Measurements from ENCODE around the gene GNB1L. TPM values are rescaled to one million over a fixed set of nuclear protein-coding genes. Genes with fewer than 3 reads are reported as not detected.
A peak's percentile ranks its signal among the peaks of the same experiment; 100 is the strongest.

The GNB1L gene
- total and polyA plus RNA-seq, 4 donors, result 4.5 to 9.3 (median 6.7) TPM

DNA sequence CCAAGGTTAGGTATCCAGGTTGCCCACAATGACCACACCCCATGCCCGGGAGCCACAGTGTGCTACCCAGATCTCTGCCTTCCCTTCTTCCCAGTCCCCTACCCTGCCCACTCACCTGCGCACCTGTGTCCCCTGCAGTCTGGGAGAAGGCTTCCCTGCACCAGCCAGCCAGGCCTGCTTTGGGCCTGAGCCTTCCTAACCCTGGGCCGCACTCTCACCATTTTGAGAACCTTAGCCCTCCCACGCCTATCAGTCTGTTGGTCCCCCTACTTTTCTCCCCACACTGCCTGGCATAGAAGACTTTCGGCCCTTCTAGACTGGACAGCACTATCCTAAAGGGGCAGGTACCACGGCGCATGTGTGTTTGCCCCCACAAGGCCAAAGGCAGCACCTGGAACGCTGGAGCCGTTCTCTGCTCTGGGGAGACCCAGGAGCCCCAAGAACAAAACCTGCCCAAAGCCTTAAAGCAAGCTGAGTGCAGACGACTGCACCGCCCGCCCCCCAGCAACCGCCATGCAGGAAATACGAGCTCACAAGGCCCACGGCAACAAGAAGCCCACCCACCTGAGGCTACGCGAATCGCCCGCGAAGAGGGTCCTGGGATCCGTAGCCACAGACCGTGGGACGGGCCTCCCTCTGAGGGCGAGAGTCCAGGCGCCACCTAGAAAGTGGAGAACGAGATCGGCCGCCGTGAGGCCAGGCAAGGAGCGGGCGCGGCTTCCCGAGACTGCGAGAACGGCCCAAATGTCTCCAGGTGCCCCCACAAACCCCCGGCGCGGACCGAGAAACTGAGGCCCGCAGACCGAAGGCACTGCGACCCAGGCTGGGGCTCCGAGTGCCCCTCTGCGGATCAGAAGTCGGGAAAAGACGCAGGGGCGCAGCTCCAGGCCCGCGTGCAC, 546 bp downstream of the GNB1L start:
- H3K9me3 ChIP-seq (ENCODE audit: control insufficient read depth in 4 of 4, insufficient read depth in 3 of 4, low read length in 3 of 4), result no peaks in the 10 kb centered on the region
- peak overlapping the region; percentile 93 for H3K4me3 ChIP-seq
- H3K9ac ChIP-seq (ENCODE audit: insufficient read depth in 1 of 2, low read length in 2 of 2), result peak overlapping the region; percentile 60 to 67
- H3K27me3 ChIP-seq (ENCODE audit: control insufficient read depth in 3 of 3, insufficient read depth in 3 of 3, low read length in 2 of 3), result no peaks in the 10 kb centered on the region
- TF ChIP-seq, protein P1, sequence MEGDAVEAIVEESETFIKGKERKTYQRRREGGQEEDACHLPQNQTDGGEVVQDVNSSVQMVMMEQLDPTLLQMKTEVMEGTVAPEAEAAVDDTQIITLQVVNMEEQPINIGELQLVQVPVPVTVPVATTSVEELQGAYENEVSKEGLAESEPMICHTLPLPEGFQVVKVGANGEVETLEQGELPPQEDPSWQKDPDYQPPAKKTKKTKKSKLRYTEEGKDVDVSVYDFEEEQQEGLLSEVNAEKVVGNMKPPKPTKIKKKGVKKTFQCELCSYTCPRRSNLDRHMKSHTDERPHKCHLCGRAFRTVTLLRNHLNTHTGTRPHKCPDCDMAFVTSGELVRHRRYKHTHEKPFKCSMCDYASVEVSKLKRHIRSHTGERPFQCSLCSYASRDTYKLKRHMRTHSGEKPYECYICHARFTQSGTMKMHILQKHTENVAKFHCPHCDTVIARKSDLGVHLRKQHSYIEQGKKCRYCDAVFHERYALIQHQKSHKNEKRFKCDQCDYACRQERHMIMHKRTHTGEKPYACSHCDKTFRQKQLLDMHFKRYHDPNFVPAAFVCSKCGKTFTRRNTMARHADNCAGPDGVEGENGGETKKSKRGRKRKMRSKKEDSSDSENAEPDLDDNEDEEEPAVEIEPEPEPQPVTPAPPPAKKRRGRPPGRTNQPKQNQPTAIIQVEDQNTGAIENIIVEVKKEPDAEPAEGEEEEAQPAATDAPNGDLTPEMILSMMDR (IDR thresholded peaks at IDR 0.05; ENCODE audit: control extremely low read depth, extremely low read depth), result no peak
- ATAC-seq (ENCODE audit: insufficient read depth, low FRiP score), result peak; percentile 3
- no peak for DNase-seq
- 1 to 3% methylated on average over 49 of the region's 49 CpGs for WGBS, 2 donors
- peak overlapping the region; percentile 54 to 87 for H3K27ac ChIP-seq (ENCODE audit: low read depth in 1 of 2, low read length in 1 of 2)
- H3K36me3 ChIP-seq (ENCODE audit: control insufficient read depth in 4 of 4, insufficient read depth in 4 of 4, low read length in 4 of 4), result peaks cover 0 to 14% (median 3%) of the 10 kb centered on the region in 4 donors
- peaks cover 0 to 40% (median 22%) of the 10 kb centered on the region in 5 donors for H3K4me1 ChIP-seq (ENCODE audit: control insufficient read depth in 5 of 5, insufficient read depth in 5 of 5, low read length in 5 of 5)

DNA sequence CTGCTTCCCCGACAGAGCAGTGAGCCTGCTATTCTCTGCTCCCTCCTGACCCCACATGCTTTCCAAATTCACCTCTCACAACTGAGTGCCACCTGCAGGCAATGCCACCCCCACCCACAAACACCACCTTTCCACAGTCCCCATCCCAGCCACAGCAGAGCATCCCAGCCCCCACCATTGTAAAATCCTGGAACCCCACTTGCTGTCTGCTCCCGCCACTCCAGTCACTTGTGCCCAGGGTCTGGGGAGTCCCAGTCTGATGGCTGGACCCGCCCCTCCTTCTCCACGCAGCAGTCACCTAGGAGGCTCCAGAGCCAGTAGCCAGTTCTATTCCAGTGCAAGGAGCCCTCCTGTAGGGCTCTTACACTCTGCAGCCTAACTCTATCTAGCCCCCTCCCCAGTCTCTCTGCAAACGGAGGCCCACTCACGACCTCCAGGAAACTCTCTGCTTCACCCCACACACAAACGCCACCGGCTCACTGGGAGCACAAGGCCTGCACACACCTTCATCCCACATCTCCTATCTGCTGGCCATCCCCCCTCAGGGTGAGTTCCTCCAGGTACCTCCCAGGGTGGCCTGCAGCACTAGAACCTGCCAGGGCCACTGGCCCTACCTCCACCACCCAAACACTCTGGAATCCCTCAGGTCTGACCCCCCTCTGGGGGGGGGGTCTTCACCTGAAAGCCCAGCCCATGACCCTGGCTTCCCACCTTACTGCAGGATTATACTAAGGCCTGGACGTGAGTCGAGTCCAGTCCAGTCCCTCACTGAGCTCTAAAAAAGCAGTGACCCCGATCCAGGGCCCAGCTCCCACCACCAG, 1.4 kb downstream of the GNB1L start:
- DNase-seq (no peak), ATAC-seq (ENCODE audit: insufficient read depth, low FRiP score) (no peak)
- peaks cover 0 to 40% (median 26%) of the 10 kb centered on the region in 5 donors for H3K4me1 ChIP-seq (ENCODE audit: control insufficient read depth in 5 of 5, insufficient read depth in 5 of 5, low read length in 5 of 5)
- H3K9ac ChIP-seq (ENCODE audit: insufficient read depth in 1 of 2, low read length in 2 of 2), result peak overlapping the region; percentile 60 to 67
- H3K27ac ChIP-seq (ENCODE audit: low read depth in 1 of 2, low read length in 1 of 2), result peak overlapping the region in 1 of 2 donors; percentile 87
- H3K4me3 ChIP-seq, result peak overlapping the region; percentile 93
- TF ChIP-seq, protein P1 (IDR thresholded peaks at IDR 0.05; ENCODE audit: control extremely low read depth, extremely low read depth), result no peak
- peaks cover 0 to 14% (median 5%) of the 10 kb centered on the region in 4 donors for H3K36me3 ChIP-seq (ENCODE audit: control insufficient read depth in 4 of 4, insufficient read depth in 4 of 4, low read length in 4 of 4)
- H3K9me3 ChIP-seq (ENCODE audit: control insufficient read depth in 4 of 4, insufficient read depth in 3 of 4, low read length in 3 of 4), result no peaks in the 10 kb centered on the region
- no peaks in the 10 kb centered on the region for H3K27me3 ChIP-seq (ENCODE audit: control insufficient read depth in 3 of 3, insufficient read depth in 3 of 3, low read length in 2 of 3)
- WGBS, 2 donors, result 41 to 61% methylated on average over 11 of the region's 11 CpGs

DNA sequence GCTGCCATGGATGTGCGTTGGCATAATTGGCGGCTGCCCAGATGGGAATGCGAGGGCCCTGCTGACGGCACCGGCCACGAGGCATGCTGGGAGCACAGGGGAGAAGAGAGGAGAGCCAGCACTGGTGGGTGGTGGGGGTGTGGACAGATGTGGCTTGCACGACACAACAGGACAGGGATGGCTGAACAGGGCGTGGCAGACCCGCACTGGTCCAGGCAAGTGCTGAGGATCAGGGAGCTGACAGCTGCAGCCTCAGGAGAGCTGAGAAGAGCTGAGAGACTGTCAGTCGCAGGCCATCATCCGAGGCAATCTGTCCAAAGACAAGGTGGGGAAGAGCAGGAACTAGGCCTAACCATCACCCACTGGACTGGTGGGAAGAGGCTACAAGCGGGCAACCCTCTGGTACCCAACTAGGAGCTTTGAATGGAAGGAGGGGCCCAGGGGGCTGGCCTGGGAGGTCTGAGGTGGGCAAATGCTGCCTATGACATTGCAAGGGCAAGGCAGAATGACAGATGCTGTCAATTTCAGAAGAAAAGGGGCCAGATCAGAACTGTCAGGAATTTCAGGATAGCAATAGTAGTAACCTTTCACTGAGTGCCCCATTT, 2.4 kb downstream of the GNB1L start:
- Histone ChIP-seq H3K27me3 (ENCODE audit: control insufficient read depth in 3 of 3, insufficient read depth in 3 of 3, low read length in 2 of 3) (no peaks in the 10 kb centered on the region), H3K9me3 (ENCODE audit: control insufficient read depth in 4 of 4, insufficient read depth in 3 of 4, low read length in 3 of 4) (no peaks in the 10 kb centered on the region), H3K9ac (ENCODE audit: insufficient read depth in 1 of 2, low read length in 2 of 2) (no peak overlapping the region), H3K27ac (ENCODE audit: low read depth in 1 of 2, low read length in 1 of 2) (peak overlapping the region in 1 of 2 donors; percentile 48), H3K4me3 (no peak overlapping the region), H3K36me3 (ENCODE audit: control insufficient read depth in 4 of 4, insufficient read depth in 4 of 4, low read length in 4 of 4) (peaks cover 0 to 14% (median 5%) of the 10 kb centered on the region in 4 donors), H3K4me1 (ENCODE audit: control insufficient read depth in 5 of 5, insufficient read depth in 5 of 5, low read length in 5 of 5) (peaks cover 0 to 40% (median 26%) of the 10 kb centered on the region in 5 donors)
- 83 to 88% methylated on average over 12 of the region's 12 CpGs for WGBS, 2 donors
- TF ChIP-seq, protein P1 (IDR thresholded peaks at IDR 0.05; ENCODE audit: control extremely low read depth, extremely low read depth), result no peak
- ATAC-seq (ENCODE audit: insufficient read depth, low FRiP score) (no peak), DNase-seq (no peak)
